IMR-90 (cell line): ENCODE measurements around the gene B3GAT3. TPM values are rescaled to one million over a fixed set of nuclear protein-coding genes. Genes with fewer than 3 reads are reported as not detected.
A peak's percentile ranks its signal among the peaks of the same experiment; 100 is the strongest.
"Not testable (repeated sequence)": the region's sequence is repeated elsewhere in the genome, so short reads cannot be mapped to it uniquely, and the experiment has no call there.

Source experiments
- ATAC-seq: fragments of 200-7000 bp; cut with Tn5 transposase; 2 replicates; pipeline ENCODE4 v1.9.1; 2020; ENCODE audit warnings: low read depth, mild to moderate bottlenecking, moderate library complexity
- BruUV-seq: library from RNA; stranded (reverse); fragments of 400-500 nt; replicated peaks from 2 replicates; lab custom pipeline; 2021; lab: Mats Ljungman, UMichigan
- CTCF ChIA-PET: fragments of 300-600 bp; formaldehyde crosslinking; extraction: SDS; loops from one replicate; lab custom pipeline; 2021; ENCODE audit warnings: antibody characterized with exemption; lab: Yijun Ruan, JAX
- POLR2A ChIA-PET: fragments of 300-600 bp; sonication (Branson Sonifier 250); formaldehyde crosslinking; loops from one replicate; lab custom pipeline; 2022; ENCODE audit warnings: antibody characterized with exemption; ENCODE audit not compliant: unreplicated experiment; lab: Charles Lee
- DNase-seq: peaks from one replicate; pipeline ENCODE4 v3.0.0; 2013
- H2AFZ ChIP-seq: replicated peaks from 2 replicates; pipeline ENCODE3; 2013; ENCODE audit warnings: low read length, mild to moderate bottlenecking; ENCODE audit not compliant: poor library complexity
- H2AK5ac ChIP-seq: 2 replicates; pipeline ENCODE4 v1.6.1; 2013; ENCODE audit warnings: low read depth, low read length, inconsistent platforms
- H2AK9ac ChIP-seq: replicated peaks from 2 replicates; pipeline ENCODE3; 2013; ENCODE audit warnings: mild to moderate bottlenecking, low read depth, low read length, moderate library complexity; ENCODE audit not compliant: poor library complexity
- H2BK120ac ChIP-seq: 2 replicates; pipeline ENCODE4 v1.6.1; 2013; ENCODE audit warnings: low read depth, low read length, inconsistent platforms
- H2BK15ac ChIP-seq: 3 replicates; pipeline ENCODE4 v1.6.1; 2013; ENCODE audit warnings: low read depth, low read length, inconsistent platforms
- H2BK20ac ChIP-seq: 2 replicates; pipeline ENCODE4 v1.6.1; 2013; ENCODE audit warnings: low read depth, mild to moderate bottlenecking, inconsistent platforms, low read length, moderate library complexity
- H2BK5ac ChIP-seq: 2 replicates; pipeline ENCODE4 v1.6.1; 2013; ENCODE audit warnings: mild to moderate bottlenecking, low read depth, low read length, inconsistent platforms; ENCODE audit not compliant: poor library complexity, severe bottlenecking
- H3K14ac ChIP-seq: replicated peaks from 2 replicates; pipeline ENCODE4 v1.6.1; 2013; ENCODE audit warnings: low read depth, low read length, inconsistent platforms
- H3K18ac ChIP-seq: 2 replicates; pipeline ENCODE4 v1.6.1; 2013; ENCODE audit warnings: low read depth, low read length, control low read depth
- H3K23ac ChIP-seq: 2 replicates; pipeline ENCODE4 v1.6.1; 2013; ENCODE audit warnings: low read depth, low read length, inconsistent platforms
- H3K27ac ChIP-seq: 2 replicates; pipeline ENCODE4 v1.5.1; 2013; ENCODE audit warnings: mild to moderate bottlenecking, control low read depth, low read length; ENCODE audit not compliant: insufficient read depth
- H3K27me3 ChIP-seq: 2 replicates; pipeline ENCODE4 v1.6.1; 2013; ENCODE audit warnings: low read length; ENCODE audit not compliant: control insufficient read depth, insufficient read depth
- H3K36me3 ChIP-seq: 2 replicates; pipeline ENCODE4 v1.6.1; 2013; ENCODE audit warnings: low read length, mixed read lengths; ENCODE audit not compliant: control insufficient read depth, insufficient read depth
- H3K4ac ChIP-seq: 2 replicates; pipeline ENCODE4 v1.6.1; 2013; ENCODE audit warnings: low read depth, low read length, inconsistent platforms
- H3K4me1 ChIP-seq: 2 replicates; pipeline ENCODE4 v1.6.1; 2013; ENCODE audit warnings: low read length, mixed read lengths; ENCODE audit not compliant: control insufficient read depth, insufficient read depth
- H3K4me2 ChIP-seq: 2 replicates; pipeline ENCODE4 v1.6.1; 2013; ENCODE audit warnings: low read depth, mild to moderate bottlenecking, control low read depth, low read length, moderate library complexity
- H3K4me3 ChIP-seq: 2 replicates; pipeline ENCODE4 v1.5.1; 2013; ENCODE audit warnings: low read depth, mild to moderate bottlenecking, control low read depth, low read length, moderate library complexity; ENCODE audit not compliant: insufficient read depth
- H3K56ac ChIP-seq: 2 replicates; pipeline ENCODE4 v1.6.1; 2013; ENCODE audit warnings: low read length, inconsistent platforms; ENCODE audit not compliant: insufficient read depth; ENCODE audit errors: extremely low read depth
- H3K79me1 ChIP-seq, 2 experiments: 2 replicates each; pipeline ENCODE4 v1.6.1; 2013; ENCODE audit warnings: low read length in 2 of 2, inconsistent platforms in 1 of 2, low read depth in 1 of 2
- H3K9ac ChIP-seq: 2 replicates; pipeline ENCODE4 v1.6.1; 2013; ENCODE audit warnings: low read depth, low read length, control low read depth
- H3K9me1 ChIP-seq: 2 replicates; pipeline ENCODE4 v1.6.1; 2013; ENCODE audit warnings: low read length, inconsistent platforms; ENCODE audit not compliant: insufficient read depth
- H3K9me3 ChIP-seq: 2 replicates; pipeline ENCODE4 v1.6.1; 2013; ENCODE audit warnings: low read length; ENCODE audit not compliant: control insufficient read depth, insufficient read depth
- H4K20me1 ChIP-seq: 2 replicates; pipeline ENCODE4 v1.6.1; 2013; ENCODE audit warnings: low read length, inconsistent platforms; ENCODE audit not compliant: insufficient read depth
- H4K5ac ChIP-seq: 2 replicates; pipeline ENCODE4 v1.6.1; 2013; ENCODE audit warnings: mild to moderate bottlenecking, low read depth, low read length, control low read depth
- H4K8ac ChIP-seq, 2 experiments: 2 replicates each; pipeline ENCODE4 v1.6.1; 2013; ENCODE audit warnings: low read depth in 2 of 2, low read length in 2 of 2, control low read depth in 1 of 2, inconsistent platforms in 1 of 2
- H4K91ac ChIP-seq: 2 replicates; pipeline ENCODE4 v1.6.1; 2013; ENCODE audit warnings: low read depth, low read length, inconsistent platforms; ENCODE audit not compliant: insufficient read depth
- CHD1 ChIP-seq: IDR thresholded peaks from 2 replicates; pipeline ENCODE4 v1.6.1; 2012; ENCODE audit warnings: low read depth, low read length, improper control_type of control experiment
- MAZ ChIP-seq: IDR thresholded peaks from 2 replicates; pipeline ENCODE4 v1.6.1; 2012; ENCODE audit warnings: low read depth, mild to moderate bottlenecking, low read length, improper control_type of control experiment, moderate library complexity, borderline replicate concordance
- MXI1 ChIP-seq: IDR thresholded peaks from 2 replicates; pipeline ENCODE4 v1.6.1; 2012; ENCODE audit warnings: low read depth, mild to moderate bottlenecking, low read length, moderate library complexity, borderline replicate concordance
- WGBS, 2 experiments: methylation state at CpG; one replicate each; pipeline versions ENCODE4 v1.1.5 to v1.1.7; 2013; ENCODE audit warnings: missing lambda C conversion rate in 2 of 2; ENCODE audit not compliant: insufficient read length in 1 of 2; ENCODE audit errors: extremely low coverage in 2 of 2; 5-methylcytosine and 5-hydroxymethylcytosine counted together
- dilution Hi-C: fragments of 300-500 bp; cut with HindIII; formaldehyde crosslinking; loops from one replicate; pipeline ENCODE4 v1.14.3; 2018; ENCODE audit warnings: low sequenced_read_pairs; ENCODE audit not compliant: unreplicated experiment
- in situ Hi-C: fragments of 300-500 bp; cut with MboI; formaldehyde crosslinking; loops from 3 replicates; pipeline ENCODE4 v1.14.3; 2019; ENCODE audit warnings: low sequenced_read_pairs, inconsistent platforms, mixed read lengths
- intact Hi-C: fragments of 100-400 bp; cut with micrococcal nuclease; formaldehyde crosslinking; loops from 2 replicates; pipeline ENCODE4 v1.10.0; 2022
- polyA plus RNA-seq, 3 experiments: library from polyadenylated mRNA; depleted of rRNA; stranded (reverse); fragments of >200 nt; gene quantifications; 2 replicates each; pipeline ENCODE4 v1.2.3, GENCODE V29; 2012; ENCODE audit warnings: low replicate concordance in 1 of 3
- total RNA-seq: library from RNA; depleted of rRNA; stranded (reverse); fragments of >200 nt; gene quantifications from 2 replicates; pipeline ENCODE4 v1.2.3, GENCODE V29; 2012

B3GAT3 gene
- total and polyA plus RNA-seq, 2 of the 4 experiments (the other 2 are of a cell fraction): 10.4 to 38.4 TPM

DNA sequence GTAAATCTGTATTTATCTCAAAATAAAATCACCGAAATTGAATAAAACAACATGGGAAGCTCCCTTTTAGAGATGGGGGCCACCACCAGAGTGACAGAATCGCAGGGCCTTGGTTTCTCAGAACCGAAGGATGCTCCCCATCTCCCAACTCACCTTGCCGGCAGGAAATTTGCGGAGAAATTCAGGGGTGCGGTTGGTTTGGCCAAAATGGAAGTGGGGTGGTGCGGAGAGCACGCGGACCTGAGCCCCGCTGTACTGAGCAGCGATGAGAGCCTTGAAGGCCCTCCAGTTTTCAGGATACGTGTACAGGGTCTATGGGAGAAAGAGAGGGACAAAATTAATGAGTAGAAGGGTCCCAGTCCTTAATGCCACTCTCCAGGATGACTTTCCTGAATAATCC is 49.4 kb downstream of the B3GAT3 start:
- peaks cover 45% of the 10 kb centered on the region for H4K20me1 ChIP-seq
- H4K5ac ChIP-seq: no peak overlapping the region
- H3K4me2 ChIP-seq: peak overlapping the region; percentile 90
- peaks cover 11% of the 10 kb centered on the region for H3K9me1 ChIP-seq
- H2AFZ ChIP-seq: no peak overlapping the region
- TF ChIP-seq MAZ (no peak), MXI1 (no peak), CHD1 (no peak)
- peak overlapping the region; percentile 84 for H3K14ac ChIP-seq
- no peaks in the 10 kb centered on the region for H3K27me3 ChIP-seq
- intact Hi-C loops: no loop called here
- no peak overlapping the region for H2BK120ac ChIP-seq
- H3K4ac ChIP-seq: peak overlapping the region; percentile 95
- dilution Hi-C loops: no loop called here
- in situ Hi-C loops: no loop called here
- H3K23ac ChIP-seq: peak overlapping the region; percentile 99
- no peak overlapping the region; the same call in 1 of the 2 replicates for H2AK5ac ChIP-seq
- peak overlapping the region; percentile 74 for H3K4me3 ChIP-seq
- no peak overlapping the region for H2BK15ac ChIP-seq
- no CpG with 5 or more reads among the region's 12 CpGs for WGBS, 2 experiments
- H4K91ac ChIP-seq: no peak overlapping the region
- ChIA-PET CTCF (interaction anchor here (1.2 kb wide), 1 partner anchor 12 kb away, joined by 6 read pairs; no protein-coding TSS in a partner anchor), POLR2A (interaction anchor here (0.6 to 1.1 kb wide), 3 partner anchors 9 to 83 kb away, joined by 3 to 4 read pairs (median 3); partner anchors contain the start of gene TUT1)
- peaks cover 51% of the 10 kb centered on the region for H3K36me3 ChIP-seq
- no peak overlapping the region for H2BK20ac ChIP-seq
- no peak for DNase-seq
- BruUV-seq: no TSS peak
- peak overlapping the region; percentile 86 for H3K9ac ChIP-seq
- no peak for ATAC-seq
- H2AK9ac ChIP-seq: no peak overlapping the region
- peak overlapping the region; percentile 54 for H2BK5ac ChIP-seq
- peaks cover 18 to 78% of the 10 kb centered on the region in 2 experiments for H3K79me1 ChIP-seq
- H3K9me3 ChIP-seq: no peaks in the 10 kb centered on the region
- H3K4me1 ChIP-seq: peaks cover 12% of the 10 kb centered on the region
- H3K27ac ChIP-seq: no peak overlapping the region; the same call in 1 of the 2 replicates
- no peak overlapping the region for H3K18ac ChIP-seq
- H4K8ac ChIP-seq: no peak overlapping the region
- 0 out of 2 replicates have a peak overlapping the region, but pooled peaks have one; percentile 90 for H3K56ac ChIP-seq

DNA sequence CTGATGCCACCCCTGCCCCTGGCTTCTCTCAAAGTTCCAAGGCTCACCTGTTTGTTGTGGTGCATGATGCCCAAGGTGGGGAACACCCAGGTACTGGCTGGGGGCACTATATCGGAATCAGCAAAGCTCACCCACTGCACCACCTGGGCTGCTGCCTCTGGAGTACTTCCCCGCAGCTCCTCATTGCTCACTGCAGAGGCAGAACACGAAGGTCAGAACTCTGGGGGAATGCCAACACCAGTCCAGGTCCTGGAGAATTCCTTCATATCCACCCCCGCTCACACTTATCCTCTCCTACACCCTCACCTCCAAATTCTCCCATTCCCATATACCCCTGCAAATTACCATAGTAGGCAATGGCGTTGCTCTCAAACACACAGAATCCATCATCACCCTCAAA is 50.3 kb downstream of the B3GAT3 start:
- H4K91ac ChIP-seq, H3K4me2 ChIP-seq, ATAC-seq, H3K27me3 ChIP-seq, in situ Hi-C loops, intact Hi-C loops, H3K9me3 ChIP-seq, H3K27ac ChIP-seq, H3K14ac ChIP-seq, H3K56ac ChIP-seq, H2BK20ac ChIP-seq, H3K4me3 ChIP-seq, H4K5ac ChIP-seq, H3K18ac ChIP-seq, DNase-seq, H2AK5ac ChIP-seq, H2AFZ ChIP-seq, POLR2A ChIA-PET, H2BK120ac ChIP-seq, H3K9ac ChIP-seq, H3K9me1 ChIP-seq, H2BK5ac ChIP-seq, H3K4ac ChIP-seq, dilution Hi-C loops, H4K8ac ChIP-seq, H2BK15ac ChIP-seq, H3K23ac ChIP-seq: not testable (repeated sequence)
- 100% methylated on average over 1 of the region's 5 CpGs; no CpG with 5 or more reads in 1 of the 2 experiments for WGBS, 2 experiments
- peaks cover 12% of the 10 kb centered on the region for H3K4me1 ChIP-seq
- H3K36me3 ChIP-seq: peaks cover 52% of the 10 kb centered on the region
- H2AK9ac ChIP-seq: peak overlapping the region; percentile 74
- TSS peak; percentile 45 for BruUV-seq
- H3K79me1 ChIP-seq: peaks cover 18 to 75% of the 10 kb centered on the region in 2 experiments
- CTCF ChIA-PET: interaction anchor here (1.8 kb wide), 1 partner anchor 11 kb away, joined by 6 read pairs; no protein-coding TSS in a partner anchor
- H4K20me1 ChIP-seq: peaks cover 54% of the 10 kb centered on the region
